Lower leg skin (tissue), 3 donors: Measurements from ENCODE around the gene MANEA.
"Not testable (repeated sequence)": the region's sequence is repeated elsewhere in the genome, so short reads cannot be mapped to it uniquely, and the experiment has no call there.

ENCODE experiments used
- POLR2A ChIP-seq, 2 donors: fragments of 450-650 bp; IDR thresholded peaks; one replicate each; pipeline ENCODE4 v1.6.1; 2016 to 2017; ENCODE audit warnings: antibody characterized with exemption in 2 of 2, mild to moderate bottlenecking in 1 of 2, moderate library complexity in 1 of 2
- TF ChIP-seq, protein P1 (sequence below), 3 donors: fragments of 450-650 bp; IDR thresholded peaks; one replicate each; pipeline ENCODE4 v1.5.1; 2016; ENCODE audit warnings: antibody characterized with exemption in 3 of 3, mild to moderate bottlenecking in 3 of 3, moderate library complexity in 2 of 3

DNA sequence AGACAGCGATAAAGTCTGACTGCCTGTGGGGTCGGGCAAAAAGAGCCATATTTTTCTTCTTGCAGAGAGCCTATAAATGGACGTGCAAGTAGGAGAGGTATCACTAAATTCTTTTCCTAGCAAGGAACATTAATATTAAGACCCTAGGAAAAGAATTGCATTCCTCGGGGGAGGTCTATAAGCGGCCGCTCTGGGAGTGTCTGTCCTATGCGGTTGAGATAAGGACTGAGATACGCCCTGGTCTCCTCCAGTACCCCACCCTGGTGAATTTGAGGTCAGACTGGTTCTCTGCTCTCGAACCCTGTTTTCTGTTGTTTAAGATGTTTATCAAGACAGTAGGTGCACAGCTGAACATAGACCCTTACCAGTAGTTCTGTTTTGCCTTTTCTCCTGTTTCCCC, 6.9 kb downstream of the MANEA start:
- TF ChIP-seq, protein P1, sequence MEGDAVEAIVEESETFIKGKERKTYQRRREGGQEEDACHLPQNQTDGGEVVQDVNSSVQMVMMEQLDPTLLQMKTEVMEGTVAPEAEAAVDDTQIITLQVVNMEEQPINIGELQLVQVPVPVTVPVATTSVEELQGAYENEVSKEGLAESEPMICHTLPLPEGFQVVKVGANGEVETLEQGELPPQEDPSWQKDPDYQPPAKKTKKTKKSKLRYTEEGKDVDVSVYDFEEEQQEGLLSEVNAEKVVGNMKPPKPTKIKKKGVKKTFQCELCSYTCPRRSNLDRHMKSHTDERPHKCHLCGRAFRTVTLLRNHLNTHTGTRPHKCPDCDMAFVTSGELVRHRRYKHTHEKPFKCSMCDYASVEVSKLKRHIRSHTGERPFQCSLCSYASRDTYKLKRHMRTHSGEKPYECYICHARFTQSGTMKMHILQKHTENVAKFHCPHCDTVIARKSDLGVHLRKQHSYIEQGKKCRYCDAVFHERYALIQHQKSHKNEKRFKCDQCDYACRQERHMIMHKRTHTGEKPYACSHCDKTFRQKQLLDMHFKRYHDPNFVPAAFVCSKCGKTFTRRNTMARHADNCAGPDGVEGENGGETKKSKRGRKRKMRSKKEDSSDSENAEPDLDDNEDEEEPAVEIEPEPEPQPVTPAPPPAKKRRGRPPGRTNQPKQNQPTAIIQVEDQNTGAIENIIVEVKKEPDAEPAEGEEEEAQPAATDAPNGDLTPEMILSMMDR (IDR thresholded peaks at IDR 0.05): not testable (repeated sequence)
- TF ChIP-seq POLR2A (IDR thresholded peaks at IDR 0.05): not testable (repeated sequence)
